Stimulated activated CD8-positive, alpha-beta memory T cell treated with anti-CD3 and anti-CD28 coated beads, Interleukin-4, amount 100 ng/mL, for 1 hour (primary cell): ENCODE measurements around the gene PLS3.
"Not testable (repeated sequence)": the region's sequence is repeated elsewhere in the genome, so short reads cannot be mapped to it uniquely, and the experiment has no call there.

ENCODE experiments used
- DNase-seq, 2 donors: peaks; one replicate each; pipeline ENCODE4 v3.0.0-alpha.2; 2020; ENCODE audit warnings: low read depth in 2 of 2, low spot score in 1 of 2

PLS3 gene

GRCh38 chrX:115602729-115603389 is 41.9 kb downstream of the PLS3 start:
- no peak for DNase-seq

- DNase-seq: no peak
Measured at GRCh38 chrX:115603534-115604074, 42.6 kb downstream of the PLS3 start.

GRCh38 chrX:115606861-115607260 is 45.9 kb downstream of the PLS3 start:
- no peak for DNase-seq

- DNase-seq: no peak
Measured at GRCh38 chrX:115609621-115610020, 48.6 kb downstream of the PLS3 start.

- no peak for DNase-seq
Measured at GRCh38 chrX:115616943-115617563, 56.1 kb downstream of the PLS3 start.

- DNase-seq: no peak
Measured at GRCh38 chrX:115622534-115622933, 61.6 kb downstream of the PLS3 start.

- DNase-seq: no peak
Measured at GRCh38 chrX:115624916-115625315, 63.9 kb downstream of the PLS3 start.

GRCh38 chrX:115625572-115626301 is 64.8 kb downstream of the PLS3 start:
- DNase-seq: no peak

GRCh38 chrX:115630204-115630603 is 69.2 kb downstream of the PLS3 start:
- DNase-seq: no peak

GRCh38 chrX:115632455-115632854 is 71.5 kb downstream of the PLS3 start:
- no peak for DNase-seq

GRCh38 chrX:115633397-115633796 is 72.4 kb downstream of the PLS3 start:
- DNase-seq: not testable (repeated sequence)

GRCh38 chrX:115639334-115639880 is 78.4 kb downstream of the PLS3 start:
- DNase-seq: no peak

GRCh38 chrX:115642311-115642710 is 81.3 kb downstream of the PLS3 start:
- DNase-seq: no peak

- no peak for DNase-seq
Measured at GRCh38 chrX:115642895-115643530, 82.0 kb downstream of the PLS3 start.

- DNase-seq: not testable (repeated sequence)
Measured at GRCh38 chrX:115644397-115644796, 83.4 kb downstream of the PLS3 start.

- no peak for DNase-seq
Measured at GRCh38 chrX:115649461-115650063, 88.6 kb downstream of the PLS3 start.

GRCh38 chrX:115650449-115650848 is 89.5 kb downstream of the PLS3 start:
- DNase-seq: no peak

- DNase-seq: no peak
Measured at GRCh38 chrX:115650916-115651315, 89.9 kb downstream of the PLS3 start.

GRCh38 chrX:115652221-115652620 is 91.2 kb downstream of the PLS3 start:
- DNase-seq: no peak

GRCh38 chrX:115665122-115665521 is 104.1 kb downstream of the PLS3 start:
- no peak for DNase-seq

- no peak for DNase-seq
Measured at GRCh38 chrX:115679460-115679859, 118.5 kb downstream of the PLS3 start.
